Transverse colon (tissue), 4 donors: ENCODE measurements around the gene PTPN2. TPM values are rescaled to one million over a fixed set of nuclear protein-coding genes. Genes with fewer than 3 reads are reported as not detected.

Experiments used
- DNase-seq: peaks from one replicate; pipeline ENCODE4 v3.0.0-alpha.2; 2019
- H3K27ac ChIP-seq, 4 donors: fragments of 200-600 bp; sonication (generic); 2 replicates each; pipeline ENCODE4 v1.5.1; 2016 to 2018; ENCODE audit warnings: inconsistent platforms in 4 of 4
- H3K27me3 ChIP-seq: fragments of 200-600 bp; sonication (generic); 2 replicates; pipeline ENCODE4 v1.5.1; 2017; ENCODE audit warnings: inconsistent platforms
- H3K36me3 ChIP-seq, 4 donors: fragments of 200-600 bp; sonication (generic); 2 replicates each; pipeline ENCODE4 v1.5.1; 2017 to 2019; ENCODE audit warnings: inconsistent platforms in 4 of 4
- H3K4me1 ChIP-seq, 4 donors: fragments of 200-600 bp; sonication (generic); 2 replicates each; pipeline ENCODE4 v1.5.1; 2017 to 2020; ENCODE audit warnings: inconsistent platforms in 4 of 4
- H3K4me3 ChIP-seq, 4 donors: fragments of 200-600 bp; sonication (generic); 1 replicate in 1 of 4; 2 replicates in 3 of 4; pipeline versions ENCODE4 v1.5.1 to v1.6.1; 2017 to 2019; ENCODE audit warnings: inconsistent platforms in 4 of 4
- H3K9me3 ChIP-seq, 2 donors: fragments of 200-600 bp; sonication (generic); 2 replicates each; pipeline ENCODE4 v1.5.1; 2017 to 2019; ENCODE audit warnings: inconsistent platforms in 2 of 2
- EP300 ChIP-seq: sonication (generic); formaldehyde crosslinking; IDR thresholded peaks from one replicate; pipeline ENCODE4 v1.6.1; 2017; ENCODE audit warnings: antibody characterized with exemption, low read depth
- POLR2A ChIP-seq: fragments of 450-650 bp; IDR thresholded peaks from one replicate; pipeline ENCODE4 v1.6.1; 2016; ENCODE audit warnings: antibody characterized with exemption, mild to moderate bottlenecking, moderate library complexity
- POLR2AphosphoS5 ChIP-seq, 3 donors: sonication (generic); formaldehyde crosslinking; IDR thresholded peaks; one replicate each; pipeline ENCODE4 v1.6.1; 2016; ENCODE audit warnings: antibody characterized with exemption in 3 of 3
- WGBS, 2 donors: methylation state at CpG; one replicate each; pipeline ENCODE4 v1.1.5; 2018; ENCODE audit warnings: low coverage in 1 of 2; 5-methylcytosine and 5-hydroxymethylcytosine counted together
- in situ Hi-C, 4 donors: fragments of 200-750 bp; cut with MboI; loops; one replicate each; pipeline versions ENCODE4 v1.15.0 to v1.15.1; 2017; ENCODE audit warnings: low sequenced_read_pairs in 3 of 4, low pct_ligation_motif_present in 1 of 4, low pct_unique_long_range_greater_than_20kb in 1 of 4
- intact Hi-C: fragments of 100-400 bp; cut with DNase I; formaldehyde crosslinking; loops from one replicate; pipeline ENCODE4 v1.15.1; 2023; ENCODE audit warnings: low total_unique reads
- total RNA-seq, 4 donors: library from RNA; depleted of rRNA; stranded (reverse); fragments of >200 nt; gene quantifications; one replicate each; pipeline ENCODE4 v1.1.0, GENCODE V29; 2016
- TF ChIP-seq, protein P1 (sequence below), 5 experiments: fragments of 200-600 bp in 3 of 5; fragments of 450-650 bp in 2 of 5; sonication (generic) in 3 of 5; IDR thresholded peaks; 1 replicate in 2 of 5; 2 replicates in 3 of 5; pipeline ENCODE4 v1.5.1; 2016 to 2017; ENCODE audit warnings: antibody characterized with exemption in 5 of 5, inconsistent platforms in 3 of 5, mild to moderate bottlenecking in 2 of 5, moderate library complexity in 1 of 5

PTPN2 gene
- total RNA-seq, 4 donors from 2014 or later = 10.5 to 65.7 (median 46.1) TPM

GRCh38 chr18:12803069-12803936, 80.7 kb downstream of the PTPN2 start:
- in situ Hi-C loops = no loop called here
- no peak overlapping the region for H3K27ac ChIP-seq
- H3K36me3 ChIP-seq = peaks cover 0 to 33% (median 8%) of the 10 kb centered on the region in 4 donors
- TF ChIP-seq POLR2A (no peak), POLR2AphosphoS5 (IDR thresholded peaks at IDR 0.05) (no peak), EP300 (no peak)
- TF ChIP-seq, protein P1, sequence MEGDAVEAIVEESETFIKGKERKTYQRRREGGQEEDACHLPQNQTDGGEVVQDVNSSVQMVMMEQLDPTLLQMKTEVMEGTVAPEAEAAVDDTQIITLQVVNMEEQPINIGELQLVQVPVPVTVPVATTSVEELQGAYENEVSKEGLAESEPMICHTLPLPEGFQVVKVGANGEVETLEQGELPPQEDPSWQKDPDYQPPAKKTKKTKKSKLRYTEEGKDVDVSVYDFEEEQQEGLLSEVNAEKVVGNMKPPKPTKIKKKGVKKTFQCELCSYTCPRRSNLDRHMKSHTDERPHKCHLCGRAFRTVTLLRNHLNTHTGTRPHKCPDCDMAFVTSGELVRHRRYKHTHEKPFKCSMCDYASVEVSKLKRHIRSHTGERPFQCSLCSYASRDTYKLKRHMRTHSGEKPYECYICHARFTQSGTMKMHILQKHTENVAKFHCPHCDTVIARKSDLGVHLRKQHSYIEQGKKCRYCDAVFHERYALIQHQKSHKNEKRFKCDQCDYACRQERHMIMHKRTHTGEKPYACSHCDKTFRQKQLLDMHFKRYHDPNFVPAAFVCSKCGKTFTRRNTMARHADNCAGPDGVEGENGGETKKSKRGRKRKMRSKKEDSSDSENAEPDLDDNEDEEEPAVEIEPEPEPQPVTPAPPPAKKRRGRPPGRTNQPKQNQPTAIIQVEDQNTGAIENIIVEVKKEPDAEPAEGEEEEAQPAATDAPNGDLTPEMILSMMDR (IDR thresholded peaks at IDR 0.05) = no peak
- DNase-seq = no peak
- no peaks in the 10 kb centered on the region for H3K27me3 ChIP-seq
- 97 to 100% methylated on average over 1 of the region's 1 CpG for WGBS, 2 donors
- intact Hi-C loops = no loop called here
- no peak overlapping the region for H3K4me3 ChIP-seq
- no peaks in the 10 kb centered on the region for H3K4me1 ChIP-seq
- no peaks in the 10 kb centered on the region for H3K9me3 ChIP-seq

- intact Hi-C loops = no loop called here
- Histone ChIP-seq H3K27ac (no peak overlapping the region), H3K27me3 (no peaks in the 10 kb centered on the region), H3K4me3 (no peak overlapping the region), H3K36me3 (peaks cover 0 to 33% (median 8%) of the 10 kb centered on the region in 4 donors), H3K9me3 (no peaks in the 10 kb centered on the region), H3K4me1 (no peaks in the 10 kb centered on the region)
- no peak for DNase-seq
- TF ChIP-seq EP300 = no peak
- TF ChIP-seq, protein P1 (IDR thresholded peaks at IDR 0.05) = no peak
- no peak for TF ChIP-seq POLR2AphosphoS5 (IDR thresholded peaks at IDR 0.05)
- no peak for TF ChIP-seq POLR2A
- 100% methylated on average over 1 of the region's 1 CpG for WGBS, 2 donors
- in situ Hi-C loops = no loop called here
Observed at GRCh38 chr18:12802538-12802937, 81.5 kb downstream of the PTPN2 start.

- Histone ChIP-seq H3K9me3 (no peaks in the 10 kb centered on the region), H3K27ac (no peak overlapping the region), H3K27me3 (no peaks in the 10 kb centered on the region), H3K36me3 (peaks cover 0 to 42% (median 9%) of the 10 kb centered on the region in 4 donors), H3K4me1 (no peaks in the 10 kb centered on the region), H3K4me3 (no peak overlapping the region)
- TF ChIP-seq POLR2AphosphoS5 (IDR thresholded peaks at IDR 0.05) = no peak
- TF ChIP-seq POLR2A = no peak
- TF ChIP-seq, protein P1 (IDR thresholded peaks at IDR 0.05) = no peak
- TF ChIP-seq EP300 = no peak
- WGBS, 2 donors = 89 to 95% methylated on average over 3 of the region's 3 CpGs
- in situ Hi-C loops (no loop called here), intact Hi-C loops (no loop called here)
- DNase-seq = no peak
Observed at GRCh38 chr18:12796448-12796847, 87.6 kb downstream of the PTPN2 start.

GRCh38 chr18:12791610-12792009, 92.4 kb downstream of the PTPN2 start:
- in situ Hi-C loops = no loop called here
- no peak for DNase-seq
- Histone ChIP-seq H3K9me3 (no peaks in the 10 kb centered on the region), H3K27me3 (no peaks in the 10 kb centered on the region), H3K36me3 (peaks cover 0 to 15% (median 2%) of the 10 kb centered on the region in 4 donors), H3K4me1 (no peaks in the 10 kb centered on the region), H3K4me3 (no peak overlapping the region), H3K27ac (no peak overlapping the region)
- no peak for TF ChIP-seq POLR2AphosphoS5 (IDR thresholded peaks at IDR 0.05)
- intact Hi-C loops = no loop called here
- 97% methylated on average over 5 of the region's 5 CpGs; no CpG with 5 or more reads in 1 of the 2 donors for WGBS, 2 donors
